ENCODE data around the gene PARD3B.
"Not testable (repeated sequence)": the region's sequence is repeated elsewhere in the genome, so short reads cannot be mapped to it uniquely, and the experiment has no call there.

The PARD3B gene

GRCh38 chr2:204539019-204539385 lies 6.3 kb upstream of the PARD3B start:
- no peak for DNase-seq (ENCODE audit: low spot score)

DNA sequence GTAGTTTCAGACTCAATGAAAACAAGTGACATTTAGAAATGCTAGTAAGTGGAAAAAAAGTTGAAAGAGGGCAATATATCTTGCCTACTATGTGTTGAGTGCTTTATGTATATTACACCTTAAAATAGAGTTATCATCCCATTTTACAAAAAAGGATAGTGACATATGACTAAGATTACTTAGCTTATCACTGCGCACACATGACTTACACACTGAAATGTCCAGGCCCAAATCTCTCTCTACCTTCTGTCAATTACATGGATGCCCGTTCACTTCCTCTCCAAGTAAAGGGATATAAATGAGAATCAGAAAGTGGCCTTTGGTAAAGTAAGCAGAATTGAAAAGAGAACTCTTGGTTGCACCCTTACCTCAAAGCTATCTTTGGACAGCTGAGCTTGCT lies 3.6 kb upstream of the PARD3B start:
- DNase-seq (ENCODE audit: low spot score), result no peak

DNA sequence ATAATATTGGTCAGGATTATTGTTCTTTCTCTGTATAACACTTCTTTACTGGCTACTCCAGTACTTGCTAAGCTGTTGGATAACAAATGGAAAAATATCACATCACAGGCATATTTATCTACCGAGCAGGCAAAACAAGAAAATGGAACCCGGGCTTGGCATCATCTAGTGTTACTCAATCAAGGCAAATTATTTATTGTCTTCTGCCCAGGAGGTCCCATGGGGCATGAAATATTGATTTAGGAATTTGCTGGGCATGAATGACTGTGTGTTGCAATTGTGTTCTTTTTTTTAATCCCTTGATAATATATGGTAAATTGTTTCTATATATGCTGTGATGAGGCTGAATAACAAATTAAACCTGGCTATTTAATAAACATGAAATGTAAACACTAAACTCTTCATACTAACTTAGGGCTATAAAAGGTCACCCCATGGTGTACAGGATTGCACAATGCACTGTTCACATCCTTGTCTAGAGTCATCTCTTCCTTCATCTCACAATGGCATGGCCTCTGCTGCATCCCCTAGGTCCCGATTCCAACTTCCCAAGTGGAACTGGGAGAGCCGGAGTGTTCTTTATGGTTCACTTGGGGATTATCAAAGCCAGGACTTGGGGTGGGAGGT lies 2.2 kb upstream of the PARD3B start:
- no peak for DNase-seq (ENCODE audit: low spot score)

DNA sequence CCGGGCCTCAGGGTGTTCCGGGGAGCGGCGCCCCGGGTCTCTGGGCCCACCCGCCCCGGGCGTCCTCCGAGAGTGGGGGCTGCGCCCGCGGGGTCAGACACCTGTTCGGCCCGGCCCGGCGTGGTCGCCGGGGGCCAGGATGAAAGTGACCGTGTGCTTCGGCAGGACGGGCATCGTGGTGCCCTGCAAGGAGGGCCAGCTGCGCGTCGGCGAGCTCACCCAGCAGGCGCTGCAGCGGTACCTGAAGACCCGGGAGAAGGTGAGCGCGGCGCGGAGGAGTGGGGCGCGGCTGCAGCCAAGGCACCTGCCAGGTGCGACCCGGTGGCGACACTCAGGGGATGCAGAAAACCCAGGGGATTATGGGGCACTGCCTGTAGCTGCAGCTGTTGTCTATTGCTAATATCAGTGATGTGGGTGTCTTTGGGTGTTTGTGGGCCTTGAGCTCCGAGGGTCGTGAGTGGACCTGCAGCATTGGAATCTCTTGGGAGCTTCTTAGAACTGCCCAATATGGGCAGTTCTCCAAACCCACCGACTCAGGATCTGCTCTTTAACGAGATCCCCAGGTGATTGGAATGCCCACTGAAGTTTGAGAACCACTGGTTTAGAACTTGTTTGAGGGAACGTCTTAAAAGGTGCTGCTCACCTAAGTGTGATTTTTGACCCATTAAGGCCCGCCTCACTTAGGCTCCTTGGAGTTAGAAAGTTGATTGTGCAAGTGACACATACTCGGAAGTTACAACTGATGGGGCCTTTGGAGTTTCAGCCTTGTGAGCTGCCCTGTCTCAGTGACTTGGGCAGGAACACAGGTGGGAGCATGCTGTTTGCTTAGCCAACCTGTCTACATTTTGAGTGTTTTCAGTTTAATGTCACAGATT lies 823 bp downstream of the PARD3B start:
- DNase-seq (ENCODE audit: low spot score), result no peak

- DNase-seq (ENCODE audit: low spot score), result no peak
These were observed 5.7 kb downstream of the PARD3B start for GRCh38 chr2:204550751-204551511.

DNA sequence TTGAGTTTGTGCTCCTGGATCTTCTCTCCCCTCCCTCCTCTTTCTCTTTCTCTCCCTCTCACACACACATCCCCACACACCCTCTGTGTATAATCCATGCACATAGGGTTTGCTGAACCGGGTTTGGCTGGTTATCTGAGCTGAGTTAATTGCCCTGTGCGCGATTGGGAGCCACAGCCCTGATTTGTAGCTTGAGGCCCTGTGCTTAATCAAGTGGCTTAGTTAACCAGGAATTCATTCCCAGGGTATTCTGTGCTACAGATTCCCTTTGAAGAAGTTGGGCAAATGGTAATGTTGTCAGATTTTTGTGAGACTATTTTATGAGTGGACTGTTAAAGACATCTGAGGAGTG lies 6.2 kb downstream of the PARD3B start:
- no peak for DNase-seq (ENCODE audit: low spot score)

DNA sequence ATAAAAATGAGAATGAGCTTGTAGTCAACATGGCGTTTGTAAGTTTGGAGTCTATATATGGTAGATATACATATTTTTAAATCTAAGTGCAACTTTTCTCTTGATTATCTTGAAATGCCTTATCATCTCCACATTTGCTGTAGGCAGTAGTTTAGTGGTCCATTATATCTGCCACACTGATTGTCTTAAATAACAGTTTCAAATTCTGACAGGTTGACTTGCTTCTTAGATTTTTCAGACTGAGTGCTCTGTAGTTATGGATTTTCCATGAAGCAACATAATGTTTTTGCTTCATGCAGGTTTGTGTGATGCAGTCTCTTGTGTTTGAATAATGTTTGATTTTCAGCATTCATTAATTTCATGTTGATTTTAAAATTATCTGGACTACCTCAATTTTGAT lies 12.3 kb downstream of the PARD3B start:
- no peak for DNase-seq (ENCODE audit: low spot score)

DNA sequence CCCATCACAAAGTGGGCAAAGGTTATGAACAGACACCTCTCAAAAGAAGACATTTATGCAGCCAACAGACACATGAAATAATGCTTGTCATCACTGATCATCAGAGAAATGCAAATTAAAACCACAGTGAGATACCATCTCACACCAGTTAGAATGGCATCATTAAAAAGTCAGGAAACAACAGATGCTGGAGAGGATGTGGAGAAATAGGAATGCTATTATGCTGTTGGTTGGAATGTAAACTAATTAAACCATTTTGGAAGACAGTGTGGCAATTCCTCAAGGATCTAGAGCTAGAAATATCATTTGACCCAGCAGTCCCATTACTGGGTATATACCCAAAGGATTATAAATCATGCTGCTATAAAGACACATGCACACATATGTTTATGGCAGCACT lies 14.1 kb downstream of the PARD3B start:
- DNase-seq (ENCODE audit: low spot score), result not testable (repeated sequence)

GRCh38 chr2:204560902-204561301 lies 15.6 kb downstream of the PARD3B start:
- no peak for DNase-seq (ENCODE audit: low spot score)

DNA sequence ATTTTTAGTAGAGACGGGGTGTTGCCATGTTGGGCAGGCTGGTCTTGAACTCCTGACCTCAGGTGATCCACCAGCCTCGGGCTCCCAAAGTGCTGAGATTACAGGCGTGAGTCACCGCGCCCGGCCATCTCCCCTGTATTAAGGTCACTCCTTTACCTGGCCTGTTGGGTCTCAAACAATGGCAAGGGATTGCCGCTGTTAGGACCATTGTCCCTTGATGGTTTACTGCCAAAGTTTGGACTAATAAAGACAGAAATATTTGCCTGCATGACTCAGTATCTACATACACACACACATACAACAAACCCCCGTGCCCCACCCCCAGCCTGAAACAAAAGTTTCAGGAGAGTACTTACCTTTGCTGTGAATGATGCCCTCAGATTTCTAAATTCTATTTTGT lies 16.5 kb downstream of the PARD3B start:
- no peak for DNase-seq (ENCODE audit: low spot score)

GRCh38 chr2:204566439-204566838 lies 21.2 kb downstream of the PARD3B start:
- no peak for DNase-seq (ENCODE audit: low spot score)

DNA sequence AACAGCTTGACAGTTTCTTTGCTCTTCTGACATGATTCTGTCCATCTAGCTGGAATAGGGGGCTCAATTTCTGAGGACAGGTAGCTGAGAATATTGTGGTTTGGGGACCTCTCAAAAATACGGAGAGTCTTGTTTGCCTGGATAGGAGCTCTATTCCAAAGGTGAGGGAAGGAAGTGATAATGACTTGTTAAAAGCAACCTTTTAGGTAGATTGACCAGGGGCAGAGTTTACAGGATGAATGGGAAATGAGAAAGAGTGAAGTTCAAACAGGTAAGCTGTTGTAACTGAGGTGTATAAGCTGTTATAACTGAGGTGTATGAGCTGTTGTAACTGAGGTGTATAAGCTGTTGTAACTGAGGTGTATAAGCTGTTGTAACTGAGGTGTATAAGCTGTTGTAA lies 25.1 kb downstream of the PARD3B start:
- no peak for DNase-seq (ENCODE audit: low spot score)

- DNase-seq (ENCODE audit: low spot score), result no peak
These were observed 25.8 kb downstream of the PARD3B start for GRCh38 chr2:204571041-204571440.

DNA sequence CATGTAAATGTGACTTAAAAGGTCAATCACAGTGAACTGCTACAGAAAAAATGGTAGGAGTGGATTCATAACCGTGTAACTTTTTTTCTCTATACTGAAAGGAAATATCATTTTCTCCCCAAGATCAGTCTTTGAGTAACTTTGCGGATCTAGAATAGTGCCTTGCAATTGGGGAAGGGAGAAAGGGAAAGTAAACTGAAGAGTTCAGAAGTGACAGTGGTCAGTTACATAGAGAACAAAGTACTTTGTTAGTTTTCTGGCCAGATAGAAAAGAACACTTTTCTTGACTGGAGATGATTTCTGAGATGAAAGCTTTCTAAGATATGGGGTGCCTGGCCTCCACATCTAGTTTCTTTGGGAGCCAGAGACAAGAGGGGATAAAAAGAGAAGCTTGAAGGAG lies 26.6 kb downstream of the PARD3B start:
- DNase-seq (ENCODE audit: low spot score), result no peak

- DNase-seq (ENCODE audit: low spot score), result no peak
These were observed 27.9 kb downstream of the PARD3B start for GRCh38 chr2:204573221-204573620.

DNA sequence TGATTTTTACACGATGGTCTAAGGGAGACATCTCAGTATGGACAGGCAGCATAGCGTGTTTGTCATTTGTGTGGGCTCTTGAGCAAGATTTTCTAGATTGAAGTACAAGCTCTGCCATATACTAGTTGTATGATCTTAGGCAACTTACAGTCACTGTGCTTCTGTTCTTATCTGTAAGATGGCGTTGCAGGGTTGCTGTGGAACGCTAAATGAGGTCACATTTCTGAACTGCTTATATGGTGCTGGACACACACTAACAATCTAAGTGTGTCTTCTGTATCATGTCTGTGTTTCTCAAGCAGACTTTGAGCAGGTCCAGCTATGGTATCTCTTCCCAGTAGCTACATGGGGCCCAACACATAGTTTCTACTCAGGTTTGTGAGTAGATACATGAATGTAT lies 29.2 kb downstream of the PARD3B start:
- no peak for DNase-seq (ENCODE audit: low spot score)

DNA sequence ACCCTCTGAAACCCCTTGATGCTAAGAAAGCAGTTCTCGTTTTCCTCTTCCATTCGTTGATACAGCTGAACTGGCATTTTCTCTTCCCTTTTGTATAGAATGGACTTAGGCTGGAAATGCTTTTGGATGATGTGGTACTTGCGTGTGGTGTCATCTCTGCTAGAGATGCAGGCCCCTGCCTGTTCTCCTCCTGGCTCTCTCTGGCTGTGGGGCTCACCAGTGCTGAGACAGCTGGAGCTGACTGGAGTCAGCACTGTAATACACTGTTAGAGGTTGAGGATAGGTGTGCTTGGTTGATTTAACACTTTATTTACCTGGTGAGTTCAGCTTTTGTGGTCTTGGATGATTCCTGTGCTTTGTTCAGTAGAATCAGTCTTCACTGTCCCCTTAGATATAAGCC lies 30.2 kb downstream of the PARD3B start:
- no peak for DNase-seq (ENCODE audit: low spot score)

DNA sequence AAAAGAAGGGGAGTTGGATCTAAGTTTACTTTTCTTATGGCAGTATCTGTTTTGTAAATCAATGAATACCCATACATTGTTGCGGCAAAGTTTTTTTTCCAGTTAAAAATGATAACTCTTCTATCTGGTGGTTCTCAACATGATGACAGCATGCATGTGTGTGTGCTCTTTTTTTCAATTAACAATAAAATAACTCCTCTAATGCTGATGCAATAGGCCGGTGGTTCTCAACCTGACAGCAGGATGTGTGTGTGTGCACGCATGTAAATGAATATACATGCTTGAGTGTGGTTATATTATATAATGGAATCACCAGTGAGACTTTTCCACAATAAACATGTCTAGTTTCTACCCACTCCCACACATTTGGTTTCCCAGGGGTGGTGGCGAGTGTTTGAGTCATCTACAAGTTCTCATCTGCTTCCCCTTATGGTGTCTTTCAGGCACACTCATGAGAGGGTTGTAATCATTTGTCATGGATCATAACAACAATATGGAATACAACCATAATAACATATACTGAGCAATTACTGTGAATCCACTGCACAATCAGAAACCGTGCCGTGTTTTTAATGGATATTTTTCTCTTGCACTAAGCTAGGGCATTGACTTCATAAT lies 31.2 kb downstream of the PARD3B start:
- no peak for DNase-seq (ENCODE audit: low spot score)

GRCh38 chr2:204578928-204579598 lies 33.8 kb downstream of the PARD3B start:
- no peak for DNase-seq (ENCODE audit: low spot score)

DNA sequence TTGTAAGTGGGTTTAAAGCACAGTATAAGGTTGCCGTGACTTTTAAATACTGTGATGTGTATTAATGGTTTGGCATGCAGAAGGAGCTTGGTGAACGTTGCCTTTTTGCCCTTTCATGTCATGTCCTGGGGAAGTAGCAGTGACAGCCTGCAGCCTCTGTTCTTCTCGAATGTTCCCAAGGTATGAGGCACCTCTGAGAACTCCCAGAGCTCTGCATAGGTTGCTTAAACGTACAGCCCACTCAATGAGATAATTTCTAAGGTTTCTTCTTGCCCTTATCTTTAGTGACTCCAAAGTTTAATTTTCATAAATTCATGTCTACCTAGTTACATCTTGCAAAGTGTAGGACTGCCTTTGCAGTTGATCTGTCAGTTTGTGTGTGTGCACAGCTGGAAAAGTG lies 36.7 kb downstream of the PARD3B start:
- DNase-seq (ENCODE audit: low spot score), result no peak

DNA sequence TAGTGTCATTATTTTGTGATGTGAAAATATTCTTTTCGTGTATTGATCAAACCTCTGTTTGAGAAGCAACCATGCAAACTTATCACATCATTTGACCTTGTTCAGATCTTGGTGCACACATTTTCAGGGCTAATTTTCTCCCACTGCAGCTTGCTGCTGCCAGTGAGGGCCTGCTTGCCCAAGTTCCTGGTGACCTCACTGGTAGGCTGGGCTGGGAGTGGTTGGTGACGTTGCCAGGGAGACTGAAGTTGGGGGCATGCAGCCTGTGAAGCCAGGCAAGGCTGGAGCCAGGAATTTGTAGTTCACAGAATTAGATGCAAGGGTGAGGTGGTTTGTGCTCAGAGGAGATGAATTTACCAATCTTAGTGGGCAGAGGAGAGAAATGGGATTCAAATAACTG lies 38.5 kb downstream of the PARD3B start:
- DNase-seq (ENCODE audit: low spot score), result no peak

GRCh38 chr2:204585930-204586329 lies 40.7 kb downstream of the PARD3B start:
- DNase-seq (ENCODE audit: low spot score), result no peak

All from CD4-positive, alpha-beta T cell treated with Interleukin-2 at 100 ng/mL for 4 hours (primary cell).